SK-N-SH (cell line): ENCODE measurements around the gene BLTP1.

Source experiments
- GATA2 ChIP-seq: sonication (generic); formaldehyde crosslinking; IDR thresholded peaks from 2 replicates; pipeline ENCODE4 v1.5.0; 2020; ENCODE audit warnings: mild to moderate bottlenecking, missing genetic modification reagents
- NFIC ChIP-seq: IDR thresholded peaks from 2 replicates; pipeline ENCODE4 v1.4.0; 2012; ENCODE audit warnings: borderline replicate concordance
- NRF1 ChIP-seq: IDR thresholded peaks from 2 replicates; pipeline ENCODE4 v1.6.1; 2012; ENCODE audit warnings: low read depth, mild to moderate bottlenecking, low read length
- POLR2AphosphoS5 ChIP-seq: IDR thresholded peaks from 2 replicates; pipeline ENCODE4 v1.6.1; 2012; ENCODE audit warnings: low read depth, low read length
- RFX5 ChIP-seq: IDR thresholded peaks from 2 replicates; pipeline ENCODE4 v1.6.1; 2012; ENCODE audit warnings: mild to moderate bottlenecking, improper control_type of control experiment, low read length
- TF ChIP-seq, protein P1 (sequence below): fragments of 200-600 bp; sonication (generic); IDR thresholded peaks from 2 replicates; pipeline ENCODE4 v1.6.1; 2017; ENCODE audit warnings: antibody characterized with exemption, mild to moderate bottlenecking, moderate library complexity
- TF ChIP-seq, protein P2 (sequence below): IDR thresholded peaks from 2 replicates; pipeline ENCODE4; 2012

DNA sequence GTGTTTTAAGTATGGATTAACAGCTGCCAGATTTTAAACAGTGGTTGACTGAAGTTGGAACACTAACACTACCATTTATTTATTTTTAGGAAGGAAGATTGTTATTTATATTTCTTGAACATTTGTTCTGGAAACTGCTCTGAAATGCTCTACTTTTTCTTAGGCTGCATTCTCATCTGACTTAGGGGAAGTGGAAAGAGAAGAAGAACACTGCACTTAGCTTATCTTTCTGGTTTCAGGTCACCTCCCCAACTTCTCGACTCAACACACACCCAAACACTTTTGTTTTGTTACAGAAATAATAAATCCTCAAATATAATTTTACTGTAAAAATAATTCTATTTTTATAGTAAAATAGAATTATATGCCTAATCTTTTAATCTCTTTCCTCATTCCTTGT, 18.6 kb downstream of the BLTP1 start:
- TF ChIP-seq NFIC, result no peak
- TF ChIP-seq, protein P1, sequence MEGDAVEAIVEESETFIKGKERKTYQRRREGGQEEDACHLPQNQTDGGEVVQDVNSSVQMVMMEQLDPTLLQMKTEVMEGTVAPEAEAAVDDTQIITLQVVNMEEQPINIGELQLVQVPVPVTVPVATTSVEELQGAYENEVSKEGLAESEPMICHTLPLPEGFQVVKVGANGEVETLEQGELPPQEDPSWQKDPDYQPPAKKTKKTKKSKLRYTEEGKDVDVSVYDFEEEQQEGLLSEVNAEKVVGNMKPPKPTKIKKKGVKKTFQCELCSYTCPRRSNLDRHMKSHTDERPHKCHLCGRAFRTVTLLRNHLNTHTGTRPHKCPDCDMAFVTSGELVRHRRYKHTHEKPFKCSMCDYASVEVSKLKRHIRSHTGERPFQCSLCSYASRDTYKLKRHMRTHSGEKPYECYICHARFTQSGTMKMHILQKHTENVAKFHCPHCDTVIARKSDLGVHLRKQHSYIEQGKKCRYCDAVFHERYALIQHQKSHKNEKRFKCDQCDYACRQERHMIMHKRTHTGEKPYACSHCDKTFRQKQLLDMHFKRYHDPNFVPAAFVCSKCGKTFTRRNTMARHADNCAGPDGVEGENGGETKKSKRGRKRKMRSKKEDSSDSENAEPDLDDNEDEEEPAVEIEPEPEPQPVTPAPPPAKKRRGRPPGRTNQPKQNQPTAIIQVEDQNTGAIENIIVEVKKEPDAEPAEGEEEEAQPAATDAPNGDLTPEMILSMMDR, result no peak
- TF ChIP-seq POLR2AphosphoS5, result no peak
- TF ChIP-seq GATA2 (CRISPR knock-in tag), result no peak
- no peak for TF ChIP-seq RFX5
- TF ChIP-seq NRF1, result no peak
- TF ChIP-seq, protein P2, sequence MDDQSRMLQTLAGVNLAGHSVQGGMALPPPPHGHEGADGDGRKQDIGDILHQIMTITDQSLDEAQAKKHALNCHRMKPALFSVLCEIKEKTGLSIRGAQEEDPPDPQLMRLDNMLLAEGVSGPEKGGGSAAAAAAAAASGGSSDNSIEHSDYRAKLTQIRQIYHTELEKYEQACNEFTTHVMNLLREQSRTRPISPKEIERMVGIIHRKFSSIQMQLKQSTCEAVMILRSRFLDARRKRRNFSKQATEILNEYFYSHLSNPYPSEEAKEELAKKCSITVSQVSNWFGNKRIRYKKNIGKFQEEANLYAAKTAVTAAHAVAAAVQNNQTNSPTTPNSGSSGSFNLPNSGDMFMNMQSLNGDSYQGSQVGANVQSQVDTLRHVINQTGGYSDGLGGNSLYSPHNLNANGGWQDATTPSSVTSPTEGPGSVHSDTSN, result no peak
